Activated CD4-positive, alpha-beta T cell treated with anti-CD3 and anti-CD28 coated beads for 36 hours (primary cell): Measurements from ENCODE around the gene FCGR3A. TPM values are rescaled to one million over a fixed set of nuclear protein-coding genes. Genes with fewer than 3 reads are reported as not detected.
A peak's percentile ranks its signal among the peaks of the same experiment; 100 is the strongest.
"Not testable (repeated sequence)": the region's sequence is repeated elsewhere in the genome, so short reads cannot be mapped to it uniquely, and the experiment has no call there.

Experiments used
- ATAC-seq: fragments of 200-7000 bp; cut with Tn5 transposase; one replicate; pipeline ENCODE4 v1.10.0; 2021; ENCODE audit warnings: mild to moderate bottlenecking, moderate library complexity
- CTCF ChIA-PET: fragments of 350-600 bp; sonication (Branson Sonifier 250); formaldehyde crosslinking; loops from one replicate; lab custom pipeline; 2021; ENCODE audit warnings: antibody characterized with exemption; lab: Charles Lee
- POLR2A ChIA-PET: fragments of 350-600 bp; sonication (Branson Sonifier 250); formaldehyde crosslinking; loops from one replicate; lab custom pipeline; 2021; ENCODE audit warnings: antibody characterized with exemption, inconsistent platforms; lab: Charles Lee
- DNase-seq: peaks from one replicate; pipeline ENCODE4 v3.0.0-alpha.2; 2020
- H3K27ac Mint-ChIP-seq: one replicate; pipeline ENCODE4 v1.8.0; 2021; ENCODE audit warnings: mixed read lengths
- H3K27me3 Mint-ChIP-seq: one replicate; pipeline ENCODE4 v1.8.0; 2021; ENCODE audit warnings: mixed read lengths
- H3K36me3 Mint-ChIP-seq: one replicate; pipeline ENCODE4 v1.8.0; 2021; ENCODE audit warnings: low read depth, mixed read lengths
- H3K4me1 Mint-ChIP-seq: one replicate; pipeline ENCODE4 v1.8.0; 2021; ENCODE audit warnings: mixed read lengths
- H3K4me3 Mint-ChIP-seq: one replicate; pipeline ENCODE4 v1.8.0; 2021; ENCODE audit warnings: mild to moderate bottlenecking, moderate library complexity, mixed read lengths
- H3K9me3 Mint-ChIP-seq: one replicate; pipeline ENCODE4 v1.8.0; 2021; ENCODE audit warnings: low read depth, mixed read lengths
- intact Hi-C, 2 experiments: fragments of 100-400 bp; cut with DNase I in 1 of 2; cut with micrococcal nuclease in 1 of 2; formaldehyde crosslinking; loops; one replicate each; pipeline versions ENCODE4 v1.14.2 to v1.15.1; 2022 to 2024; cut with DNase I, micrococcal nuclease
- total RNA-seq, 2 experiments: library from RNA; stranded (reverse); gene quantifications; one replicate each; pipeline ENCODE4 v1.2.3, GENCODE V29; 2021

Gene FCGR3A
- total RNA-seq, 2 experiments from 2014 or later = not detected

DNA sequence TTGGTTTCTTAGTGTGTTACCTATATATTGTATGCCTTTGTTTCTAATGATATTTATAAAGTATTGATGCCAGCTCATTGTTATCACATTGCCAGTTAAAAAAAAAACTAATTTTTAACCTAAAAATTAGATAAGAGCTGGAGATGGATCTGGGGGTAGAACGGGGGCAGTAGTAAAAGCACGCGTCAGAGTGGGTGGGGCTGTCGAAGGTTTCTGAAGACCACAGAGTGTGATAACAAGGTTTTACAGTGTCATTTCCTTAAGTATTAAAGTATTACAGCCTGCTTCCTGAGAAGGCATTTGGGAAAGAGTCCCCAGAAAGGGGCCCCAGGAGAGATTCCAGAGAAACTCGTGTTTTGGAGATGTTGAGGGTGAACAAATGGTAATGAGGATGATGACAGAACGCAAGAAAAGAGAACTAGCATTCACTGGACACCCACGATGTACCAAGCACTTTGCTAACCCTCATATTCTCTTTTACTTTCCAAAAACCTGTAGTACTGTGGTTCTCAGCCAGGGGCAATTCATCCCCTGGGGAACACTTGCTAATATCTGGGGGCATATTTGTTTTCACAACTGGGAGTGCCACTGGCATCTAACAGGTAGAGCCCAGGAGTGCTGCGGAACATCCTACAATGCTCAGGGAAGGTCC, 30.4 kb upstream of the FCGR3A start:
- intact Hi-C loops, H3K9me3 Mint-ChIP-seq, ATAC-seq, H3K4me1 Mint-ChIP-seq, CTCF ChIA-PET, DNase-seq, H3K36me3 Mint-ChIP-seq, H3K4me3 Mint-ChIP-seq, POLR2A ChIA-PET, H3K27me3 Mint-ChIP-seq, H3K27ac Mint-ChIP-seq: not testable (repeated sequence)

DNA sequence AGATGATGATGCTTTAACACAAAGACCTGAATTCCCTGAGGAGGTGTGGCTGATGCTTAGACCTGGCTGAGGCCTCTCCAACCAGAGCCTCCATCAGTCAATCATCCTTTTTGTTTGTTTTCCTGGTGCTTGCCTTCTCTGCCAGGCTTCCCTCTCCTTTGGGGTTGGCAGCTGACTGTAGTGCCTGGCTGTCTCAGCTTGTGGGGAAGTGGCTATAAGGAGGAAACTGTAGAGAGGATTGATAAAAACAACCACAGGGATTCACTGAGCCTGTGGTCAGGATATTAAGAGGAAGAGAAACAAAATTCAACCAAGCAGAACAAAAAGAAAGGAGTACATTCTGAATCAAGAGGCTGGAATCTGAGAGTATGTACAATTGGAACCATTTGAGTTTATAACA, 27.1 kb upstream of the FCGR3A start:
- H3K27me3 Mint-ChIP-seq, POLR2A ChIA-PET, H3K27ac Mint-ChIP-seq: not testable (repeated sequence)

DNA sequence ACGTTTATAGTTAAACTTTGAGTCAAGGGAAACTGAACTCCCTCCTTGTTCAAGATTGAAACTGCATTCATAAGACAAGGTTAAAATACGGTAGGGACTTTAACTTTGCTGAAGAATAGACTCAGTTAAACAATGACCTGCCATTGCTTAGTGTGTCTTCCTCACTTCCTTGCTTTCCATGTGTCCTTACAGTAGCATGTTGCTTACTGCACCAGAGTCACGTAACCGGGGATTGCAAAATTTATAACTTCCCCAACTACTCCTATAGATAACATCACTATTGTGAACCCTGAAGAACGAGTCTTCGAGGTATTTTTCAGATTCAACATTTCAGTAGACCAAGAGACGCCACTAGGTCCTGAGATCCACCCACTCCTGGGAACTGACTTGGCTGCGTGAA, 22.1 kb upstream of the FCGR3A start:
- H3K4me3 Mint-ChIP-seq, H3K36me3 Mint-ChIP-seq, DNase-seq, POLR2A ChIA-PET, intact Hi-C loops, H3K9me3 Mint-ChIP-seq, H3K4me1 Mint-ChIP-seq, H3K27me3 Mint-ChIP-seq, ATAC-seq, H3K27ac Mint-ChIP-seq, CTCF ChIA-PET: not testable (repeated sequence)

More for the DNA sequence above, 27.1 kb upstream of the FCGR3A start:
- H3K9me3 Mint-ChIP-seq, intact Hi-C loops, H3K4me1 Mint-ChIP-seq, DNase-seq, H3K4me3 Mint-ChIP-seq, CTCF ChIA-PET, ATAC-seq, H3K36me3 Mint-ChIP-seq: not testable (repeated sequence)

DNA sequence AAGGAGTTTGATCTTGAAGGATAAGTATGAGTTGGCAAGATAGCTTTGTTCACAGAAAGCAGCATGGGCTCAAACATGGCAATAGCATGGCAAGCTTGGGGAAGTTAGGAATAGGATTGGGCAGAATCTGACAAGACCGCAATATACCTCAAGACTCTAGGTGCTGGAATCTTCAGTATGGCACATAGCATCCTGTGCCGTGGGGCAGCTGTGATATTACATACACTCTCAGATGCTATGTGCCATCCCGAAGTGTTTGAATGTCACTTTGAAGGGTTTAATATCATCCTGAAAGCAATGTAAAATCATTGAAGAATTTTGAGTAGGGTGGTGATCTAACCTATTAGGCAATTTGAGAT, 17.0 kb upstream of the FCGR3A start:
- H3K27ac Mint-ChIP-seq, H3K9me3 Mint-ChIP-seq, ATAC-seq, H3K4me1 Mint-ChIP-seq, H3K4me3 Mint-ChIP-seq, POLR2A ChIA-PET, H3K36me3 Mint-ChIP-seq, H3K27me3 Mint-ChIP-seq, CTCF ChIA-PET, DNase-seq: not testable (repeated sequence)
- intact Hi-C loops = loop anchor here (10.0 kb wide), 2 partner anchors 82 to 88 kb away; no protein-coding TSS in a partner anchor

DNA sequence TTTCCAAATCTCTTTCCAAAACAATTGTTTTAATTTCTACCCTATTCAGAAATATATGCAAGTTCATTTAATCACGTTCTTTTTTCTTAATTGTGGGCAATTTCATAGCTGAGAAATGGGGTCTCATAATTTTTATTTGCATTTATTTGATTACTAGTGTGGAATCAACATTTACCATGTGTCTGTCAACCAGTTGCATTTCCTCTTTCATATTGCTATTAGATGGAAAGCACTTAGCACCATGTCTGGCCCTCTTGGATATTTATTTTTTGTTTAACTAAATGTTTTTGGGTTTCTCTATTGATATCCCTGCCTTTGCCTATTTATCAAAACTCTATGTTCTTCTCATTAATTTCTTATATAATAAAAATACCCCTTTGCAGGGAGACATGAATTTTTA, 13.9 kb upstream of the FCGR3A start:
- H3K4me1 Mint-ChIP-seq, H3K4me3 Mint-ChIP-seq, POLR2A ChIA-PET, ATAC-seq, H3K27ac Mint-ChIP-seq, DNase-seq, H3K9me3 Mint-ChIP-seq, H3K36me3 Mint-ChIP-seq: not testable (repeated sequence)
- intact Hi-C loops = loop anchor here (10.0 kb wide), 2 partner anchors 79 to 91 kb away; no protein-coding TSS in a partner anchor
- peaks cover 11% of the 10 kb centered on the region for H3K27me3 Mint-ChIP-seq
- CTCF ChIA-PET = interaction anchor here (0.6 kb wide), 1 partner anchor 159 kb away, joined by 3 read pairs; no protein-coding TSS in a partner anchor

DNA sequence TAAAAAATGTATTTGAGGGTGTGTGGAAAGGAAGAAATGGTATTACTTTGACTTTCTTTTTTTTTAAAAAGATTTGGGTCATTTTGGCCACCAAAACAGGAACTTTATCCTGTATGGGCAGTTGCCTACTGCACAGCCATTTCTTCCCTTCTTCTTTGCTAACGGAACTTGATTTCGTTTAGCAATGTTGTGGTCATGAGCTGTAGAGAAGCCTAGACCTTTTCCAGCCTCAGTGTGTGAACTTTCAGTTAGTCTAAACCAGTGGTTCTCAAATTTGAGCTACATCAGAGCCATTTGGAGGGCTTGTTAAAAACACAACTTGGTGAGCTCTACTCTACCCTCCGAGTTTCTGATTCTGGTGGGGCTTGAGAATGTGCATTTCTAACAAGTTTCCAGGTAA, 12.8 kb upstream of the FCGR3A start:
- intact Hi-C loops = loop anchor here (10.0 kb wide), 2 partner anchors 78 to 92 kb away; no protein-coding TSS in a partner anchor
- H3K36me3 Mint-ChIP-seq, H3K27me3 Mint-ChIP-seq, H3K4me1 Mint-ChIP-seq, POLR2A ChIA-PET, H3K9me3 Mint-ChIP-seq, DNase-seq, H3K27ac Mint-ChIP-seq, ATAC-seq, H3K4me3 Mint-ChIP-seq, CTCF ChIA-PET: not testable (repeated sequence)

DNA sequence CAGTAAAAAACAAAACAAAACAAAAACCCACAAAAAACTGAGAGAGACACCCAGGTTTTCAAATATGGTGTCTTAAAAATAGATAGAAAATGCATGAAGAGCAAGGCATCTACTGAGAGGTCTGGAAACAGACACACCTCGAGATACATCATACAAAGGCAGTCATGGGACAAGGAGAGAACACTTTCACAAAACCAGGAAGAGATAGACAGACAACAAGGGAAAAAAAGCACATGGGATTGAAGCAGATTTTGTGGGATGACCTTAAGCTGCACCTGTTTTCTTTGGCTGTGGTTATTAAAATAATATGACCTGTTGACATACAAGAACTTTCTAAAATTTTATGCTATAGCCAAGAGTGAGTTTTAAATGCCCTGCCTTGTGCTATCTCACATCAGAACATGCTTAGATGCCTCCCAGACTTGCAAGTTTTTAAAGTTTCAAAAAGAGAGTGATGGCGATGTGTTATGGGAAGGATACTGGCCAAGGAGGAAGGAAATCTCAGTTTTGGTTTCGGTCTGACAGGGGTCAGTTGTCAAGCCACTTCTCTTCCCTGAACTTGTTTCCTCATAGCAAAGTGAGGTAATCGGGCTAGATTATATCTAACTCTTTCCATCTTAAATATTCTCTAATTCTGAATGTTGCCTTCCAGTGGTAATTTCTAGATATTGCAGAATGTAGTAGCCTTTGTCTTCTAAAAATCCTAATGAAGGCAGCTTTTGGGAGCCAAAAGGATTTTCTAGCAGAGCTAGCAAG, 11.5 kb upstream of the FCGR3A start:
- CTCF ChIA-PET, H3K27me3 Mint-ChIP-seq, H3K27ac Mint-ChIP-seq, DNase-seq, POLR2A ChIA-PET, H3K36me3 Mint-ChIP-seq, H3K4me1 Mint-ChIP-seq, H3K9me3 Mint-ChIP-seq, H3K4me3 Mint-ChIP-seq: not testable (repeated sequence)
- intact Hi-C loops = loop anchor here (10.0 kb wide), 2 partner anchors 76 to 94 kb away; no protein-coding TSS in a partner anchor
- peak; percentile 33 for ATAC-seq

DNA sequence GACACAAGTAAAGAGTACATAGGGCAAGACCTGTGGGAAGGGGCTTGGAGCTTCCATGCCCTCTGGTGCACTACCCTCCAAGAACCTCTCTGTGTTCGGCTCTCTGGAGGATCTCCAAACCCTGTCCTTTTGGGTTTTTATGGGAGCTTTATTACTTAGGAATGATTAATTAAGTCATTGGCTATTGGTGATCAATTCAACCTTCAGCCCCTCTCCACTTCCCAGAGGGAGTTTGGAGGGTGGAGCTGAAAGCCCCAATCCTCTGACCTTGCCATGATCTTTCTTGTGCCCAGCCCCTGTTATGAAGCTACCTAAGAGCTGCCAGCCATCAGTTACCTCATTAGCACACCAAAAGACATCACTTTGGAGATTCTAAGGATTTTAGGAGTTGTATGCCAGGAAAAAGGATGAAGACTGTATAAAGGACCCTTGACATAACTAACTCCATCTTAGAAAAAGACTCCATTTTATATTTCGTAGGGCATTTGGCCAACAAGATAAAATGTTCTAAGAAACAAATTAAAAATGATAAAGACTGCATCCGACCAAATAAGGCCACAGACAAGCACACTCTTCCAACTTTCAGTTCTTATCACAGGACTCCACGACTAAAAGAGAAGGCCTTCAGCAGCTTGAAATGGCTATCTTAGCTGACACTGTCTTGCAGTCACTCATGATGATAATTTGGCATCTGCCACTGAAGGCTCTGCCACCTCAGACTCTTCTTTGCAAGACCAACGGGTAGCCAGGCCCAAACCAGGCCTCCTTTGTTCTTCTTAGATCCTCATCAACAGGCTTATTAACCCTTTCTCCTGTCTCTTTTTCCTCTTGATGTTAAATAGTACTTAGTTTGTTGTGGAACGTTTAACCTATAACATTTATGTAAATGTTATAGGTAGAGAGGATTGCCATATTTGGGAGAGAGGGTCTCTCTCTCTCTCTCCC, 8.2 kb upstream of the FCGR3A start:
- DNase-seq, H3K36me3 Mint-ChIP-seq, intact Hi-C loops, H3K9me3 Mint-ChIP-seq, POLR2A ChIA-PET, H3K27me3 Mint-ChIP-seq, H3K27ac Mint-ChIP-seq, H3K4me3 Mint-ChIP-seq, ATAC-seq, CTCF ChIA-PET: not testable (repeated sequence)
- H3K4me1 Mint-ChIP-seq = peaks cover 20% of the 10 kb centered on the region

DNA sequence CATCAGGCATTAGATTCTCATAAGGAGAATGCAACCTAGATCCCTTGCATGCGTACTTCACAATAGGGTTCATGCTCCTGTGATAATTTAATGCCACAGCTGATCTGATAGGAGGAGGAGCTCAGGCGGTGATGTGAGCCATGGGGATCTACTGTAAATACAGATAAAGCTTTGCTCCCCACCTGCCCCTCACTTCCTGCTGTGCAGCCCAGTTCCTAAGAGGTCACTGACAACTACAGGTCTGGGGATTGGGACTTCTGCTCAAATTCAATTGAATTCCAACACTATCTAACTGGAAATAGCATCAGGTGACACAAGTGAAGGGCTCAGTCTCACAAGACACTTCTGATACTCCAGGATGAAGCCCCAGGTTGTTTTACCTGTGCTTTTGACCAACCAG, 7.4 kb upstream of the FCGR3A start:
- H3K27me3 Mint-ChIP-seq, H3K9me3 Mint-ChIP-seq, H3K36me3 Mint-ChIP-seq, H3K27ac Mint-ChIP-seq, DNase-seq, ATAC-seq, CTCF ChIA-PET, intact Hi-C loops, H3K4me3 Mint-ChIP-seq, POLR2A ChIA-PET: not testable (repeated sequence)
- H3K4me1 Mint-ChIP-seq = peaks cover 20% of the 10 kb centered on the region

DNA sequence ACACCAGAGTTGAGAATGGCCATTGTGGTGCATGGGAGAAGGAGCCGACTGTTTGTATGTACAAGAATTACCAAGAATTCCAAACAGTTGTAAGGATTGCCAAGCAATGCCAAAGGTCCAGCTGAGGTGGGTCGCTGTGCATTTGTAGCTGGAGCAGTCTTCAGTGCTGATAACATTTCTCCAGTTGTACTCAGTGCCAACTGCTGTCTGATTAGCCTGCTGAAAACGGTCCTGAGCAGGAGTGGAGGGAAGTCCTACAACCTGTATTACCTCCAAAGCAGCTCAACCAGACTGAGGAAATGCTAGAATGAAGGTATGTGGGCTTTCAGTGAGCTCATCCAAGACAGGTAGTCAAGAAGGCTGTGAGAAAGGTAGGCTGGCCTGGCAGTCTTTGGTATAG, 6.5 kb upstream of the FCGR3A start:
- POLR2A ChIA-PET, H3K36me3 Mint-ChIP-seq, CTCF ChIA-PET, H3K4me3 Mint-ChIP-seq, H3K9me3 Mint-ChIP-seq, H3K27ac Mint-ChIP-seq, H3K27me3 Mint-ChIP-seq, DNase-seq, ATAC-seq, intact Hi-C loops: not testable (repeated sequence)
- peaks cover 17% of the 10 kb centered on the region for H3K4me1 Mint-ChIP-seq

DNA sequence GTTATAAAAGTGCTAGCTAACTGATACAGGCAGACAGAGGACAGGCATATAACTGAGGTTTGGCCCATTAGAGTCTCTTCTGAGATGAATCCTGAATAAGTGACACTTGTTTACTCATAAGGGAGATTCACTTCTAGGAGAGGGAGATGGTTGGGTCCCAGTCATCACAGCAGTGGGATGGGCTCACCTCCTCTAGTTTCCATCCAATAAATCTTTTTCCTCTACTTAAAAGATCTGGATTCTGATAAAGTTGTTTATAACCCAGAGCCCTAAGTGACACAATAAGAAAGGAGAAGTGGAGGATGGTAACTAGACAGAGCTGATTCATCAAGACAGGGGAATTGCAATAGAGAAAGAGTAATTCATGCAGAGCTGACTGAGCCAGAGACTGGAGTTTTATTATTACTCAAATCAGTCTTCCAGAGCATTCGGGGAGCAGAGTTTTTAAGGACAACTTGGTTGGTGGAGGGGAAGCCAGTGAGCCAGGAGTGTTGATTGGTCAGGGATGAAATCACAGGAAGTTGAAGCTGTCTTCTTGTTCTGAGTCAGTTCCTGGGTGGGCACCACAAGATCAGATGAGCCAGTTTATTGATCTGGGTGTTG, 5.3 kb upstream of the FCGR3A start:
- H3K9me3 Mint-ChIP-seq, H3K27ac Mint-ChIP-seq, H3K27me3 Mint-ChIP-seq, CTCF ChIA-PET, POLR2A ChIA-PET, H3K36me3 Mint-ChIP-seq, H3K4me3 Mint-ChIP-seq: not testable (repeated sequence)
- DNase-seq (peak; percentile 45), ATAC-seq (peak; percentile 96)
- intact Hi-C loops = loop anchor here in 1 of 2 experiments (2.0 kb wide), 1 partner anchor 14 kb away; no protein-coding TSS in a partner anchor
- peaks cover 13% of the 10 kb centered on the region for H3K4me1 Mint-ChIP-seq
